ENCODE measurements around the gene GAB2.

- TF ChIP-seq, protein P1, sequence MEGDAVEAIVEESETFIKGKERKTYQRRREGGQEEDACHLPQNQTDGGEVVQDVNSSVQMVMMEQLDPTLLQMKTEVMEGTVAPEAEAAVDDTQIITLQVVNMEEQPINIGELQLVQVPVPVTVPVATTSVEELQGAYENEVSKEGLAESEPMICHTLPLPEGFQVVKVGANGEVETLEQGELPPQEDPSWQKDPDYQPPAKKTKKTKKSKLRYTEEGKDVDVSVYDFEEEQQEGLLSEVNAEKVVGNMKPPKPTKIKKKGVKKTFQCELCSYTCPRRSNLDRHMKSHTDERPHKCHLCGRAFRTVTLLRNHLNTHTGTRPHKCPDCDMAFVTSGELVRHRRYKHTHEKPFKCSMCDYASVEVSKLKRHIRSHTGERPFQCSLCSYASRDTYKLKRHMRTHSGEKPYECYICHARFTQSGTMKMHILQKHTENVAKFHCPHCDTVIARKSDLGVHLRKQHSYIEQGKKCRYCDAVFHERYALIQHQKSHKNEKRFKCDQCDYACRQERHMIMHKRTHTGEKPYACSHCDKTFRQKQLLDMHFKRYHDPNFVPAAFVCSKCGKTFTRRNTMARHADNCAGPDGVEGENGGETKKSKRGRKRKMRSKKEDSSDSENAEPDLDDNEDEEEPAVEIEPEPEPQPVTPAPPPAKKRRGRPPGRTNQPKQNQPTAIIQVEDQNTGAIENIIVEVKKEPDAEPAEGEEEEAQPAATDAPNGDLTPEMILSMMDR (IDR thresholded peaks at IDR 0.05; ENCODE audit: low read length) = no peak
- TF ChIP-seq EZH2 (IDR thresholded peaks at IDR 0.05; ENCODE audit: borderline replicate concordance, low read length) = no peak
These were observed 122.3 kb downstream of the GAB2 start for GRCh38 chr11:78295347-78295746.
